DOHH2 (cell line): ENCODE data around the gene EPHA2.

Experiments used
- H3F3A ChIP-seq: fragments of 200-600 bp; sonication (generic), shearing (Covaris generic); 2 replicates; pipeline ENCODE4 v1.6.0; 2016; ENCODE audit warnings: antibody characterized with exemption, mild to moderate bottlenecking; ENCODE audit not compliant: control insufficient read depth, insufficient read depth
- H3K27ac ChIP-seq: fragments of 200-600 bp; sonication (generic); 2 replicates; pipeline ENCODE4 v1.5.1; 2014; ENCODE audit warnings: low read depth, mild to moderate bottlenecking, low read length, moderate library complexity
- H3K27me3 ChIP-seq: fragments of 200-600 bp; sonication (generic); 2 replicates; pipeline ENCODE4 v1.6.1; 2014; ENCODE audit warnings: mild to moderate bottlenecking, low read length, mixed read lengths; ENCODE audit not compliant: control insufficient read depth
- H3K36me3 ChIP-seq: fragments of 200-600 bp; sonication (generic); 2 replicates; pipeline ENCODE4 v1.6.1; 2014; ENCODE audit warnings: mild to moderate bottlenecking, low read length, moderate library complexity, mixed read lengths; ENCODE audit not compliant: control insufficient read depth
- H3K4me1 ChIP-seq: fragments of 200-600 bp; sonication (generic); 2 replicates; pipeline ENCODE4 v1.6.1; 2014; ENCODE audit warnings: mild to moderate bottlenecking, low read length, mixed read lengths; ENCODE audit not compliant: control insufficient read depth
- H3K4me2 ChIP-seq: fragments of 200-600 bp; sonication (generic); 2 replicates; pipeline ENCODE4 v1.6.0; 2014; ENCODE audit warnings: mild to moderate bottlenecking, low read length, moderate library complexity
- H3K4me3 ChIP-seq: fragments of 200-600 bp; sonication (generic); 2 replicates; pipeline ENCODE4 v1.5.1; 2014; ENCODE audit warnings: mild to moderate bottlenecking, low read length, mixed read lengths
- H3K79me2 ChIP-seq: fragments of 200-600 bp; sonication (generic); 2 replicates; pipeline ENCODE4 v1.6.1; 2014; ENCODE audit warnings: mild to moderate bottlenecking, low read length, mixed read lengths; ENCODE audit not compliant: control insufficient read depth
- H3K9me2 ChIP-seq: fragments of 200-600 bp; sonication (generic); replicated peaks from 2 replicates; pipeline ENCODE4 v1.6.1; 2014; ENCODE audit warnings: mild to moderate bottlenecking, low read length, mixed read lengths; ENCODE audit not compliant: control insufficient read depth
- H3K9me3 ChIP-seq: fragments of 200-600 bp; sonication (generic); 2 replicates; pipeline ENCODE4 v1.6.1; 2014; ENCODE audit warnings: antibody characterized with exemption, low read length, mixed read lengths; ENCODE audit not compliant: control insufficient read depth, insufficient read depth
- H4K20me1 ChIP-seq: fragments of 200-600 bp; sonication (generic); 2 replicates; pipeline ENCODE4 v1.6.0; 2014; ENCODE audit warnings: low read depth, mild to moderate bottlenecking, antibody characterized with exemption, low read length, moderate library complexity; ENCODE audit not compliant: control insufficient read depth, insufficient read depth
- EZH2phosphoT487 ChIP-seq: fragments of 200-600 bp; sonication (generic); IDR thresholded peaks from 2 replicates; pipeline ENCODE4 v1.6.1; 2017; ENCODE audit warnings: borderline replicate concordance, mild to moderate bottlenecking, antibody characterized with exemption, low read length, moderate library complexity, mixed read lengths
- TF ChIP-seq, protein P1 (sequence below): fragments of 200-600 bp; sonication (generic); IDR thresholded peaks from one replicate; pipeline ENCODE4 v1.5.1; 2014; ENCODE audit warnings: antibody characterized with exemption, mild to moderate bottlenecking, low read depth, low read length; ENCODE audit not compliant: poor library complexity, severe bottlenecking

The EPHA2 gene

DNA sequence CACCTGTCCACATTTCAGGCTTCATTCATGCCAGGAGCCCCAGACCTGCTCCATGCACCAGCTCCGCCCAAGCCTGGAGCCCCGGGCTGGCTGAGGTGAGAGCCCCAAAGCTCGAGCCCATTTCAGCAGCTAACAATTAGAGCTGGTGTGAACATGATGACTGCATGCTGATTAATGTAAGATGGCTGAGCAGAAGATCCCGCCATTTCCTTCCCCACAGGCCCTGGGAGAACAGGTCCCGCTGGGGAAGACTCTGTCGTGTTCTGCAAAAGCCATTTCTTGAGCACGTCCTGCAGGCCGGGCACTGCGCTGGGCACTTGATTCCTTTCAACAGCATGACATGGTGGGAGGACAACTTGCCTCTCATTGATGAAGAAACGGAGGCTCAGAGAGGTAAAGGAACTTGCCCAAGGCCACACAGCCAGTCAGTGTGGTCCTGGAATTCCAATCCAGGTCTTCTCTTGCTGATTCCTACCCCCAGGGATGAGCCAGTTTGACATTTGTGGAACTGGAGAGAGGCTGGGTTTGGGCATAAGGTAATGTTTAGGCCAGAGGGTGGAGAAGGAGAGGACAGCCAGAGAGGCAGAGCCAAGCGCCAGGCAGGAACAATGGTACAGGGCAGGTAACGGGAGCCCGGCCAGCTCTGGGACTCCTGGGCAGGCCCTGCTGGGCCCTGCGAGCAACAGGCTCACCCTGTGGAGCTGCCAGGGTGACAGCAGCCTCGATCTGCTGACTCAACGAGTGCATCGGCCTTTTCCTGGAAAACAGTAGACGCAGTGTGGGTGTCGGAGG lies 28.1 kb upstream of the EPHA2 start:
- H3K9me3 ChIP-seq = no peaks in the 10 kb centered on the region
- H4K20me1 ChIP-seq = no peaks in the 10 kb centered on the region
- H3F3A ChIP-seq = no peaks in the 10 kb centered on the region
- no peaks in the 10 kb centered on the region for H3K4me1 ChIP-seq
- no peak overlapping the region for H3K4me3 ChIP-seq
- no peaks in the 10 kb centered on the region for H3K9me2 ChIP-seq
- no peaks in the 10 kb centered on the region for H3K79me2 ChIP-seq
- no peak overlapping the region for H3K27ac ChIP-seq
- TF ChIP-seq EZH2phosphoT487 = no peak
- TF ChIP-seq, protein P1, sequence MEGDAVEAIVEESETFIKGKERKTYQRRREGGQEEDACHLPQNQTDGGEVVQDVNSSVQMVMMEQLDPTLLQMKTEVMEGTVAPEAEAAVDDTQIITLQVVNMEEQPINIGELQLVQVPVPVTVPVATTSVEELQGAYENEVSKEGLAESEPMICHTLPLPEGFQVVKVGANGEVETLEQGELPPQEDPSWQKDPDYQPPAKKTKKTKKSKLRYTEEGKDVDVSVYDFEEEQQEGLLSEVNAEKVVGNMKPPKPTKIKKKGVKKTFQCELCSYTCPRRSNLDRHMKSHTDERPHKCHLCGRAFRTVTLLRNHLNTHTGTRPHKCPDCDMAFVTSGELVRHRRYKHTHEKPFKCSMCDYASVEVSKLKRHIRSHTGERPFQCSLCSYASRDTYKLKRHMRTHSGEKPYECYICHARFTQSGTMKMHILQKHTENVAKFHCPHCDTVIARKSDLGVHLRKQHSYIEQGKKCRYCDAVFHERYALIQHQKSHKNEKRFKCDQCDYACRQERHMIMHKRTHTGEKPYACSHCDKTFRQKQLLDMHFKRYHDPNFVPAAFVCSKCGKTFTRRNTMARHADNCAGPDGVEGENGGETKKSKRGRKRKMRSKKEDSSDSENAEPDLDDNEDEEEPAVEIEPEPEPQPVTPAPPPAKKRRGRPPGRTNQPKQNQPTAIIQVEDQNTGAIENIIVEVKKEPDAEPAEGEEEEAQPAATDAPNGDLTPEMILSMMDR = no peak
- no peaks in the 10 kb centered on the region for H3K27me3 ChIP-seq
- no peaks in the 10 kb centered on the region for H3K36me3 ChIP-seq
- H3K4me2 ChIP-seq = no peak overlapping the region

DNA sequence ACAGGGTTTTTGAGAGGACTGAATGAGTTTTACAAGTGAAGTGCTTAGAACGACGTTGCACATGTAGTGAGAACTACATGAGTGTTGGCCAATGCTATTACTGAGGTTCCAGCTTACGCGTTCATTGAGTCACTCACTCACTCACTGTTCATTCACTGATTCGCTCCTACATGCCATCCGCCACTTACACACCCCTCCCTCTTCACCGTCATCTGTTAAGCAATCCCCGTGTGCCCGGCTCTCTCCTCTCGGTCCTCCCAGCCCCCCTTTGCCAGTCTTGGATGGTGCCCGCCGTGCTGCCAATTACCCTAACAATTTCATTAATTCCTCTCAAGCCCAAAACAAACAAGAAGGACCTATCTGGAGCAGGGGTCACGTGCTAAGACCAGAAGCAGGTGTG lies 27.3 kb upstream of the EPHA2 start:
- Histone ChIP-seq H3K9me3 (no peaks in the 10 kb centered on the region), H3K27ac (no peak overlapping the region), H3K4me3 (no peak overlapping the region), H3F3A (no peaks in the 10 kb centered on the region), H3K4me1 (no peaks in the 10 kb centered on the region), H3K79me2 (no peaks in the 10 kb centered on the region), H4K20me1 (no peaks in the 10 kb centered on the region), H3K27me3 (no peaks in the 10 kb centered on the region), H3K9me2 (no peaks in the 10 kb centered on the region), H3K4me2 (no peak overlapping the region), H3K36me3 (no peaks in the 10 kb centered on the region)
- TF ChIP-seq EZH2phosphoT487 = no peak
- TF ChIP-seq, protein P1 = no peak

DNA sequence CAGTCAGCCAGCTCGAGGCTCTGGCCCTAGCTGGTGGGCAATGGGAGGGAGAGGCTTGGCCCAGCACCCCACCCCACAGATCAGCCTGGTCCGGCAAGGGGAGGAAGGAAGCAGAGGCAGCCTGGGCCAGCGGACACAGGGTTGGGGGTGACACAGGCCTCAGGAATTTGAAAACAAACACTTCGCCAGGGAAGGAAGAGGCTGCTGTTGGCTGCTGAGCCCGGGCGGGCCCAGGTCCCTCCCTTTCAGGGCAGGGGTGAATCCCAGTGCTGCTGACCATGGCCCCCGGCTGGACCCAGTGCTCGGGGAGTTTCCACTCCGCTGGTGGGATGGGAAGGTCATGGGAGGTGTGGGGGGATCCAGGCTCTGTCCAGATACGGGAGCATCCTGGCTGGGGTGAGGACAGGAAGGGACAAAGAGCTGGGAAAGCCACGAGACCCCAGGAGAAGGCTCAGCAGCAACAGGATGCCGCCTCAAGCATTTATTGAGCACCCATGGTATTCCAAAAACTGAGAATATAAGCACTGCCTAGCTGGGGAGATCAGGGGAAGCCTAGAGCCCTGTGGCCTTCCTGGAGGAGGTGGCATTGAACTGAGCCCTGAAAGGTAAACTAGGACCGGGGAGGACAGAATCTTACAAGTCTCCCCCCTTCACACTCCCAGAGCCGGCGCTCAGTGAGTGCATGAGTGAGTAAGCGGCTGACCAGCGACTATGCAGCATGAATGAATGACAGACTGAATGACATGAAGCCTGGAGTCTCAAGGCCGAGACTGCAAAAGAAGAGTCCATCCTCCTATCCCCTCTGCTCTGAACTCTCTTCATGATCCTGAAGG lies 26.2 kb upstream of the EPHA2 start:
- TF ChIP-seq EZH2phosphoT487 = no peak
- TF ChIP-seq, protein P1 = no peak
- H3K9me2 ChIP-seq = no peaks in the 10 kb centered on the region
- no peaks in the 10 kb centered on the region for H3K36me3 ChIP-seq
- no peaks in the 10 kb centered on the region for H3K4me1 ChIP-seq
- no peak overlapping the region for H3K4me3 ChIP-seq
- H4K20me1 ChIP-seq = no peaks in the 10 kb centered on the region
- no peaks in the 10 kb centered on the region for H3K9me3 ChIP-seq
- no peaks in the 10 kb centered on the region for H3K27me3 ChIP-seq
- H3K79me2 ChIP-seq = no peaks in the 10 kb centered on the region
- no peak overlapping the region for H3K4me2 ChIP-seq
- no peaks in the 10 kb centered on the region for H3F3A ChIP-seq
- no peak overlapping the region for H3K27ac ChIP-seq
